NB4 (cell line): ENCODE measurements around the gene NFE2L3.

Experiments used
- DNase-seq: peaks from one replicate; pipeline ENCODE4 v3.0.0; 2010; ENCODE audit warnings: low read depth
- H3K4me3 ChIP-seq: one replicate; pipeline ENCODE4 v1.5.1; 2011; ENCODE audit warnings: mild to moderate bottlenecking, low read depth, low read length, moderate library complexity
- MYC ChIP-seq: IDR thresholded peaks from 2 replicates; pipeline ENCODE4 v1.6.1; 2011; ENCODE audit warnings: low read depth, low read length
- POLR2A ChIP-seq: IDR thresholded peaks from 2 replicates; pipeline ENCODE4 v1.6.1; 2011; ENCODE audit warnings: mild to moderate bottlenecking; ENCODE audit not compliant: insufficient read length; ENCODE audit errors: extremely low read depth
- TF ChIP-seq, protein P1 (sequence below): IDR thresholded peaks from 2 replicates; pipeline ENCODE4 v1.6.1; 2011; ENCODE audit warnings: low read depth, low read length
- TF ChIP-seq, protein P2 (sequence below): IDR thresholded peaks from one replicate; pipeline ENCODE4 v1.5.1; 2012; ENCODE audit warnings: low read depth, low read length

Gene NFE2L3

DNA sequence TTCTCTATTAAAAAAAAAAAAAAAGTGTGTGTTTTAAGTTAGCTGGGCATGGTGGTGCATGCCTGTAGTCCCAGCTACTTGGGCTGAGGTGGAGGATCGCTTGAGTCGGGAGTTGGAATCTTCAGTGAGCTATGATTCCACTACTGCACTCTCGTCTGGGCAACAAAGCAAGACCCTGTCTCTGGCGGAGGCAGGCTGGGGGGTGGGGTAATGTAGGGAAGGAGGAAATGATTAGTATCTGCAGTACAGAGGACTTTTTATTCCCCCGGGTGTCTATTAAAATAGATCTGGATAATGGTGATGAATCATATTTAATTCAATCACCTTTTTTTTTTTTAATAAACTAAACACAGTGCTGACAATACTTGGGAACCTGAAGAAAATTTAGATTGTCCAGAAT, 56.0 kb downstream of the NFE2L3 start:
- no peak overlapping the region for H3K4me3 ChIP-seq
- no peak for DNase-seq
- TF ChIP-seq, protein P1, sequence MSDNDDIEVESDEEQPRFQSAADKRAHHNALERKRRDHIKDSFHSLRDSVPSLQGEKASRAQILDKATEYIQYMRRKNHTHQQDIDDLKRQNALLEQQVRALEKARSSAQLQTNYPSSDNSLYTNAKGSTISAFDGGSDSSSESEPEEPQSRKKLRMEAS: no peak
- no peak for TF ChIP-seq MYC
- no peak for TF ChIP-seq POLR2A
- TF ChIP-seq, protein P2, sequence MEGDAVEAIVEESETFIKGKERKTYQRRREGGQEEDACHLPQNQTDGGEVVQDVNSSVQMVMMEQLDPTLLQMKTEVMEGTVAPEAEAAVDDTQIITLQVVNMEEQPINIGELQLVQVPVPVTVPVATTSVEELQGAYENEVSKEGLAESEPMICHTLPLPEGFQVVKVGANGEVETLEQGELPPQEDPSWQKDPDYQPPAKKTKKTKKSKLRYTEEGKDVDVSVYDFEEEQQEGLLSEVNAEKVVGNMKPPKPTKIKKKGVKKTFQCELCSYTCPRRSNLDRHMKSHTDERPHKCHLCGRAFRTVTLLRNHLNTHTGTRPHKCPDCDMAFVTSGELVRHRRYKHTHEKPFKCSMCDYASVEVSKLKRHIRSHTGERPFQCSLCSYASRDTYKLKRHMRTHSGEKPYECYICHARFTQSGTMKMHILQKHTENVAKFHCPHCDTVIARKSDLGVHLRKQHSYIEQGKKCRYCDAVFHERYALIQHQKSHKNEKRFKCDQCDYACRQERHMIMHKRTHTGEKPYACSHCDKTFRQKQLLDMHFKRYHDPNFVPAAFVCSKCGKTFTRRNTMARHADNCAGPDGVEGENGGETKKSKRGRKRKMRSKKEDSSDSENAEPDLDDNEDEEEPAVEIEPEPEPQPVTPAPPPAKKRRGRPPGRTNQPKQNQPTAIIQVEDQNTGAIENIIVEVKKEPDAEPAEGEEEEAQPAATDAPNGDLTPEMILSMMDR: no peak

DNA sequence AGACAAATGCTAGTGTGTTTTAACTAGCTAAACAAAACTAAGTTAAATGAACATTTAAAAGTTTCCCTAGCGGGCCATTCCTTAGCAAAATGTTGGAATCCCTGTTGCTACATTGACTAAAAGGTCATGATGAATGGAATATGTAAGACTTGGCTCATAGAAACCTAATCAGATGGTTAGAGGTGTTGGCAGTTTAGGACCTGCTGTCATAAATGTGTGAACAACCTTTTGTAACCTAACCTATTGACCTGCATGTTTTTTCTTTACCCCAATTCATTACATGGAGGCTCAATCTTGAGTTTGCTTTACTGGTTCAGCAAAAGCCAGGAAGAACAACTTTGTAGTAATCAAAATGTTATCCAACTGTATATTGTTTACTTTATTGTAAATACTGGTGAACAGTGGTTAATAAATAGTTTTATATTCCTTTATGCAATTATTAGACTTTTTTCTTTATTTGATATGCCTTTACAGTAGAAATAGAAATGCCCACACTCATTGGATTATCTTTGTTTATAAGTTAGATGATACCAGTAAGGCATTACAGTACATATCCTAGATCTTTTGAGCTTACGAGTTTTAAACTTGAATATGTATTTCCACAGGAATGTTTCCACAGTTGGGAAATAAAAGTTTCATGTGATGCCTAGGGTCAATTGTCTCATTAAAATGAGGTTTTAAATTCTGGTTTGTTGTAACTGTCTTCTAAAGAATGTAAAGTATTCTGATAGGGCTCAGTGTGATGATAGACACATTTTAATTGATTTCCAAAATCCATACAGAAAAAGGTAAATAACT, 61.1 kb downstream of the NFE2L3 start:
- TF ChIP-seq, protein P2: no peak
- TF ChIP-seq, protein P1: no peak
- TF ChIP-seq POLR2A (no peak), MYC (no peak)
- no peak for DNase-seq
- H3K4me3 ChIP-seq: no peak overlapping the region

DNA sequence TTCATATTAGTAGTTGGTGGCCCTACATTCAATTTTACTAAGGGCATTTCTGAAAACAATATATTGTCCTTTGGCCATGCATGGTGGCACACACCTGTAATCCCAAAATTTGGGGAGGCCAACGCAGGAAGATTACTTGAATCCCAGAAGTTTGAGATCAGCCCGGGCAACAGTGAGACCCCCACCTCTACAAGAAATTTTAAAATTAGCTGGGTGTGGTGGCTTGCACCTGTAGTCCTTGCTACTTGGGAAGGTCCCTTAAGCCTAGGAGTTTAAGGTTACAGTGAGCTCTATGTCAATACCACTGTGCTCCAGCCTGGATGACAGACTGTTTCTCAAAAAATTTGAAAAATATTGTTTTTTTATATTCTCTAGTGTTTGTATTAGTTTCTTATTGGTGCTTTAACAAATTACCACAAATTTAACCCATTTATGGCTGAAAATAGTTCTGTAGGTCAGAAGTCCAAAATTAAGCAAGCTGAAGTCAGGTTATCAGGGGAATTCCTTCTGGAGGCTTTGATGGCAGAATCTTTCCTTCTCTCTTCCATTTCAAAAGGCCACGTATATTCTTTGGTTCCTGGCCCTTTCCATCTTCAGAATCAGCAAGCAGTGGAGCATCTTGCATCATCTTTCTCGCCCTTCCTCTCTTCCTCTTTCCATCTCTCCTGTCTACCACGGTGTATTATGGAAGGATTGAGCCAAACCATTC, 62.0 kb downstream of the NFE2L3 start:
- no peak overlapping the region for H3K4me3 ChIP-seq
- DNase-seq: peak; percentile 58
- TF ChIP-seq, protein P1: no peak
- TF ChIP-seq POLR2A (no peak), MYC (no peak)
- TF ChIP-seq, protein P2: no peak

DNA sequence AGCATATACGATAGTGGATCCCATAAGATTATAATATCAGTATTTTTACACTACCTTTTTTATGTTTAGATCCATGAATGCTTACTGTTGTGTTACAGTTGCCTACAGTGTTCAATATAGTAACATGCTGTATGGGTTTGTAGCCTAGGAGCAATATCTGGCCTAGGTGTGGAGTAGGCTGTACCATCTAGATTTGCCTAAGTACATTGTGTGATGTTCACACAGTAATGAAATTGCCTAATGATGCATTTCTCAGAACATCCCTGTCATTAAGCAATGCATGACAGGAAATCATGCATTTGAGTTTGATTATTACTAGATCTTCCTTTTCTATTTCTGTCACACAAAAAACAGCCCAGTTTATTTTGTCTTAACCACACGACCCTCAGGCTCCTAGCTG, 64.1 kb downstream of the NFE2L3 start:
- no peak overlapping the region for H3K4me3 ChIP-seq
- TF ChIP-seq, protein P1: no peak
- TF ChIP-seq POLR2A (no peak), MYC (no peak)
- TF ChIP-seq, protein P2: no peak
- DNase-seq: peak; percentile 11

DNA sequence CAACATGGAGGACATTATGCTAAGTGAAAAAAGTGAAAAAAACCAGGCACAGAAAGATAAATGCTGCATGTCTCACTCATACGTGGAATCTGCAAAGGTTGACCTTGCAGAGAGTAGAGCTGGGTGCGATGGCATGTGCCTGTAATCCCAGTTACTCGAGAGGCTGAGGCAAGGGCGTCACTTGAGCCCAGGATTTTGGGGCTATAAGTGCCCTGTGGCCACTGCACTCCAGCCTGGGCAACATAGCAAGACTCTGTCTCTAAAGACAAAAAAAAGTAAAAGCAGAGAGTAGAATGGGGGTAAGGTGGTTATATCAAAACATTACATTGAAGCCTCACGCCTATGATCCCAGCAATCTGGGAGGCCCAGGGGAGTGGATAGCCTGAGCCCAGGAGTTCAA, 72.4 kb downstream of the NFE2L3 start:
- no peak overlapping the region for H3K4me3 ChIP-seq
- TF ChIP-seq MYC (no peak), POLR2A (no peak)
- TF ChIP-seq, protein P1: no peak
- no peak for DNase-seq

DNA sequence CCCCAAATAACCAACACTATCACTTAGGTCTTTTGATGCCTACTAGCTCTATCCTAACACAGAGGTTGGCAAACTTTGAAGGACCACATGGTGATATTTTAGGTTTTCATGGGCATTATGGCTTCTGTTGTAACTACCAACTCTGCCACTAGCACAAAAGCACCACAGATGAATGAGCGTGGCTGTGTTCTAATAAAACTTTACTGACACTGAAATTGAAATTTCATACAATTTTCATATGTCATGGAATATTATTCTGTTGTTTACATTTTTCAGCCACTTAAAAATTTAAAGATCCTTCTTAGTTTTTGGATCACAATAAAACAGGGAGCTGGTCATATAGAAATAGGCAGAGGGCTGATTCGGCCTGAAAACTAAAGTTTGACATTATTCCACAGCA, 76.0 kb downstream of the NFE2L3 start:
- no peak for DNase-seq
- no peak for TF ChIP-seq MYC
- TF ChIP-seq, protein P1: no peak
- TF ChIP-seq, protein P2: no peak

More for the DNA sequence above, 76.0 kb downstream of the NFE2L3 start:
- no peak overlapping the region for H3K4me3 ChIP-seq
